Body of pancreas (tissue), 4 donors: Measurements from ENCODE around the gene P4HA1. TPM values are rescaled to one million over a fixed set of nuclear protein-coding genes. Genes with fewer than 3 reads are reported as not detected.
A peak's percentile ranks its signal among the peaks of the same experiment; 100 is the strongest.

Experiments
- ATAC-seq: fragments of 150-250 bp; one replicate; pipeline ENCODE4 v1.9.1; 2016
- DNase-seq, 4 donors: peaks; one replicate each; pipeline ENCODE4 v3.0.0-alpha.2; 2019
- H3K27ac ChIP-seq, 4 donors: fragments of 200-600 bp; sonication (generic); 1 replicate in 3 of 4; 2 replicates in 1 of 4; pipeline versions ENCODE4 v1.5.1 to v1.6.1; 2016 to 2019; ENCODE audit warnings: mild to moderate bottlenecking in 1 of 4, mixed read lengths in 1 of 4, moderate library complexity in 1 of 4
- H3K27me3 ChIP-seq, 2 donors: fragments of 200-600 bp; sonication (generic); one replicate each; pipeline ENCODE4 v1.6.0; 2016; ENCODE audit warnings: mild to moderate bottlenecking in 1 of 2
- H3K36me3 ChIP-seq, 2 donors: fragments of 200-600 bp; sonication (generic); replicated peaks in 1 of 2; 2 replicates each; pipeline ENCODE4 v1.5.1; 2016; ENCODE audit warnings: low read depth in 2 of 2; ENCODE audit not compliant: insufficient read depth in 1 of 2
- H3K4me1 ChIP-seq: fragments of 200-600 bp; sonication (generic); one replicate; pipeline ENCODE4 v1.6.0; 2016
- H3K4me3 ChIP-seq, 2 donors: fragments of 200-600 bp; sonication (generic); 1 replicate in 1 of 2; 2 replicates in 1 of 2; pipeline ENCODE4 v1.5.1; 2016 to 2019
- H3K9me3 ChIP-seq, 3 donors: fragments of 200-600 bp; sonication (generic); 1 replicate in 2 of 3; 2 replicates in 1 of 3; pipeline ENCODE4 v1.5.1; 2016
- CTCF ChIP-seq, 7 experiments: fragments of 450-650 bp in 4 of 7; fragments of 200-600 bp in 3 of 7; sonication (generic) in 3 of 7; IDR thresholded peaks; one replicate each; pipeline ENCODE4 v1.5.1; 2016 to 2019; ENCODE audit warnings: antibody characterized with exemption in 7 of 7
- POLR2A ChIP-seq, 3 donors: fragments of 450-650 bp; IDR thresholded peaks; one replicate each; pipeline ENCODE4 v1.6.1; 2016; ENCODE audit warnings: antibody characterized with exemption in 3 of 3, mild to moderate bottlenecking in 2 of 3
- WGBS, 2 donors: methylation state at CpG; one replicate each; pipeline ENCODE4 v1.1.5; 2017; 5-methylcytosine and 5-hydroxymethylcytosine counted together
- intact Hi-C: fragments of 100-400 bp; cut with DNase I; formaldehyde crosslinking; loops from one replicate; pipeline ENCODE4 v1.15.1; 2023
- total RNA-seq, 2 donors: library from RNA; depleted of rRNA; stranded (reverse); fragments of >200 nt; gene quantifications; one replicate each; pipeline ENCODE4 v1.1.0, GENCODE V29; 2016

P4HA1 gene
- 10 to 100 TPM; 11.9 to 21.5 TPM for total RNA-seq

GRCh38 chr10:73096449-73097304 is at the start of gene P4HA1:
P4HA1 (minus strand) TSS chr10:73096866; CDS start chr10:73074883, 21,983 bp downstream.
- no peaks in the 10 kb centered on the region for H3K36me3 ChIP-seq
- H3K4me1 ChIP-seq, result peaks cover 23% of the 10 kb centered on the region
- WGBS, 2 donors, result 0 to 1% methylated on average over 22 to 75 of the region's 75 CpGs
- TF ChIP-seq CTCF (IDR thresholded peaks at IDR 0.05), result peak; percentile 33 to 86 (median 76)
- peak; percentile 96 to 99 (median 99) for TF ChIP-seq POLR2A (IDR thresholded peaks at IDR 0.05)
- H3K9me3 ChIP-seq, result no peaks in the 10 kb centered on the region
- peak within 1 kb of the TSS; percentile 32 to 49 for H3K4me3 ChIP-seq
- DNase-seq (peak; percentile 98 to 100 (median 99)), ATAC-seq (peak; percentile 96)
- intact Hi-C loops, result no loop called here
- no peaks in the 10 kb centered on the region for H3K27me3 ChIP-seq
- peak within 1 kb of the TSS; percentile 88 to 93 (median 90) for H3K27ac ChIP-seq

- no peak for DNase-seq
- Histone ChIP-seq H3K27me3 (no peaks in the 10 kb centered on the region), H3K4me3 (no peak overlapping the region), H3K4me1 (no peaks in the 10 kb centered on the region), H3K27ac (no peak overlapping the region), H3K36me3 (peaks cover 4 to 37% of the 10 kb centered on the region in 2 donors), H3K9me3 (no peaks in the 10 kb centered on the region)
- ATAC-seq, result no peak
- intact Hi-C loops, result no loop called here
- WGBS, 2 donors, result 75 to 86% methylated on average over 3 of the region's 3 CpGs
- no peak for TF ChIP-seq POLR2A (IDR thresholded peaks at IDR 0.05)
- no peak for TF ChIP-seq CTCF (IDR thresholded peaks at IDR 0.05)
Observed at GRCh38 chr10:73141603-73142002, 44.9 kb upstream of the P4HA1 start.

DNA sequence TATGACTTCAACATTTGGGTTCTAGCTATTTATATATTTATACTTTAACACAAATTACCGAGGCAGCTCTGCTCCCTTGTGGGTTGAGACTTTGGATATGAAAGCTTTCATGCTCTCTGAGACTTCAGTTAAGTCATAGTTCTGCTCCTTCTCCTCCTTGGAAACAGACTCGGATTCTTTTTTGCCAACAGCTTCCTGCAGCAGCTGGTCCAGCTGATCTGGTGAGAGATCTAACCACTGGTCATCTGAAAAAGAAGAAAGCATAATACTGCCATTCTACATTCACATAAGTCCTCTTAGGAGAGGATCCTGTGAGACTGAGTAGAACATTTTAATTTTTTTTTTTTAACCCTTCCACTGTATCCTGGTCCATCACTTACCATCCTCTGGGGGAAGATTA is 42.6 kb upstream of the P4HA1 start:
- intact Hi-C loops, result no loop called here
- ATAC-seq (no peak), DNase-seq (no peak)
- Histone ChIP-seq H3K36me3 (peaks cover 7 to 39% of the 10 kb centered on the region in 2 donors), H3K4me3 (no peak overlapping the region), H3K27ac (no peak overlapping the region), H3K9me3 (no peaks in the 10 kb centered on the region), H3K4me1 (no peaks in the 10 kb centered on the region), H3K27me3 (no peaks in the 10 kb centered on the region)
- TF ChIP-seq CTCF (IDR thresholded peaks at IDR 0.05) (no peak), POLR2A (IDR thresholded peaks at IDR 0.05) (no peak)
- 74 to 78% methylated on average over 2 of the region's 2 CpGs for WGBS, 2 donors

DNA sequence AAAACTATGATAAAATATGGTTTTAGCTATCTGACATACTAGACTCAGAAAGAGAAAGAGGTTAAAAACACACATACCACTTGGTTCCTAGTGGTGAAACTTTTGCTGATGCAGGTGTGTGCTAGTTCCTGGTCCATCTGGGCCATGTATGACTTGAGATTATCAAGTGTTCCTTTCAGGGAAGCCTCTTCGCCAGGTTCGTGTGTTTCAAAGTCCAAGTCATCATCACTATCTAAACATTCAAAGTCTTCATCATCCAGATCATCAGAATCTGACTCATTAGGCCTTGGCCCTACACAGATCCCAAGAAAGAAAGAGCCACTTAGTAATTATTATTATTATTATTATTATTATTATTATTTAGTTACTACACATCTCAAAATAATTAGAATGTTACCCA is 40.0 kb upstream of the P4HA1 start:
- H3K27ac ChIP-seq, result no peak overlapping the region
- DNase-seq (no peak), ATAC-seq (no peak)
- H3K4me3 ChIP-seq, result no peak overlapping the region
- intact Hi-C loops, result no loop called here
- H3K4me1 ChIP-seq, result no peaks in the 10 kb centered on the region
- WGBS, 2 donors, result 75 to 89% methylated on average over 2 of the region's 2 CpGs
- no peaks in the 10 kb centered on the region for H3K27me3 ChIP-seq
- TF ChIP-seq CTCF (IDR thresholded peaks at IDR 0.05) (no peak), POLR2A (IDR thresholded peaks at IDR 0.05) (no peak)
- H3K9me3 ChIP-seq, result no peaks in the 10 kb centered on the region
- H3K36me3 ChIP-seq, result peaks cover 6 to 30% of the 10 kb centered on the region in 2 donors
